ENCODE measurements around the gene RASGRF2.

GRCh38 chr5:81180780-81181460 lies 220.8 kb downstream of the RASGRF2 start:
- TF ChIP-seq EZH2phosphoT487 (IDR thresholded peaks at IDR 0.05; ENCODE audit: borderline replicate concordance, low read length): no peak
- no peak for TF ChIP-seq CTCF (conservative IDR thresholded peaks at IDR 0.05; ENCODE audit: low read depth, low read length)

Data from PC-3 (cell line).